Measurements from ENCODE around the gene PPL. TPM values are rescaled to one million over a fixed set of nuclear protein-coding genes. Genes with fewer than 3 reads are reported as not detected.

PPL gene
- total RNA-seq, 1 experiment from 2014 or later = 0.04 TPM

GRCh38 chr16:4982056-4982867 is 45.3 kb upstream of the PPL start:
- intact Hi-C loops (cut with micrococcal nuclease; ENCODE audit: unreplicated experiment) = no loop called here
- no peaks in the 10 kb centered on the region for H3K9me3 ChIP-seq (ENCODE audit: low read depth, low read length, poor library complexity, severe bottlenecking)
- BruUV-seq (replicated peaks) = no TSS peak
- POLR2A ChIA-PET (ENCODE audit: low non-redundant PET) = no interaction called here
- no peak overlapping the region for H3K27ac ChIP-seq (ENCODE audit: low read depth, low read length, poor library complexity, severe bottlenecking)
- CTCF ChIA-PET = no interaction called here
- no peak overlapping the region for H3K4me3 ChIP-seq (ENCODE audit: low read depth, low read length, poor library complexity, severe bottlenecking)
- no peaks in the 10 kb centered on the region for H3K36me3 ChIP-seq (ENCODE audit: insufficient read depth, low read length, poor library complexity, severe bottlenecking)
- TF ChIP-seq EZH2 (IDR thresholded peaks at IDR 0.05; ENCODE audit: borderline replicate concordance, low read depth, low read length, poor library complexity, severe bottlenecking) (no peak), CTCF (conservative IDR thresholded peaks at IDR 0.05; ENCODE audit: low read depth, low read length) (no peak)
- peaks cover 16% of the 10 kb centered on the region for H3K27me3 ChIP-seq (replicated peaks; ENCODE audit: insufficient read depth, low read depth, low read length, poor library complexity)
- DNase-seq (ENCODE audit: low spot score) = no peak
- H3K4me1 ChIP-seq (ENCODE audit: insufficient read depth, low read length, poor library complexity, severe bottlenecking) = no peaks in the 10 kb centered on the region

GRCh38 chr16:4981473-4981872 is 44.5 kb upstream of the PPL start:
- Histone ChIP-seq H3K27me3 (replicated peaks; ENCODE audit: insufficient read depth, low read depth, low read length, poor library complexity) (peaks cover 8% of the 10 kb centered on the region), H3K36me3 (ENCODE audit: insufficient read depth, low read length, poor library complexity, severe bottlenecking) (no peaks in the 10 kb centered on the region), H3K4me3 (ENCODE audit: low read depth, low read length, poor library complexity, severe bottlenecking) (no peak overlapping the region), H3K9me3 (ENCODE audit: low read depth, low read length, poor library complexity, severe bottlenecking) (no peaks in the 10 kb centered on the region), H3K27ac (ENCODE audit: low read depth, low read length, poor library complexity, severe bottlenecking) (no peak overlapping the region), H3K4me1 (ENCODE audit: insufficient read depth, low read length, poor library complexity, severe bottlenecking) (no peaks in the 10 kb centered on the region)
- intact Hi-C loops (cut with micrococcal nuclease; ENCODE audit: unreplicated experiment) = no loop called here
- no peak for DNase-seq (ENCODE audit: low spot score)
- BruUV-seq (replicated peaks) = no TSS peak
- CTCF ChIA-PET = no interaction called here
- POLR2A ChIA-PET (ENCODE audit: low non-redundant PET) = no interaction called here
- TF ChIP-seq CTCF (conservative IDR thresholded peaks at IDR 0.05; ENCODE audit: low read depth, low read length) (no peak), EZH2 (IDR thresholded peaks at IDR 0.05; ENCODE audit: borderline replicate concordance, low read depth, low read length, poor library complexity, severe bottlenecking) (no peak)

- DNase-seq (ENCODE audit: low spot score) = no peak
- Histone ChIP-seq H3K9me3 (ENCODE audit: low read depth, low read length, poor library complexity, severe bottlenecking) (no peaks in the 10 kb centered on the region), H3K36me3 (ENCODE audit: insufficient read depth, low read length, poor library complexity, severe bottlenecking) (no peaks in the 10 kb centered on the region), H3K27me3 (replicated peaks; ENCODE audit: insufficient read depth, low read depth, low read length, poor library complexity) (no peaks in the 10 kb centered on the region), H3K4me3 (ENCODE audit: low read depth, low read length, poor library complexity, severe bottlenecking) (no peak overlapping the region), H3K4me1 (ENCODE audit: insufficient read depth, low read length, poor library complexity, severe bottlenecking) (no peaks in the 10 kb centered on the region), H3K27ac (ENCODE audit: low read depth, low read length, poor library complexity, severe bottlenecking) (no peak overlapping the region)
- BruUV-seq (replicated peaks) = no TSS peak
- no peak for TF ChIP-seq EZH2 (IDR thresholded peaks at IDR 0.05; ENCODE audit: borderline replicate concordance, low read depth, low read length, poor library complexity, severe bottlenecking)
- TF ChIP-seq CTCF (conservative IDR thresholded peaks at IDR 0.05; ENCODE audit: low read depth, low read length) = no peak
- intact Hi-C loops (cut with micrococcal nuclease; ENCODE audit: unreplicated experiment) = no loop called here
- POLR2A ChIA-PET (ENCODE audit: low non-redundant PET) = no interaction called here
- CTCF ChIA-PET = no interaction called here
Observed at GRCh38 chr16:4980691-4981090, 43.7 kb upstream of the PPL start.
